Measurements from ENCODE around the gene RNF208.

Gene RNF208

DNA sequence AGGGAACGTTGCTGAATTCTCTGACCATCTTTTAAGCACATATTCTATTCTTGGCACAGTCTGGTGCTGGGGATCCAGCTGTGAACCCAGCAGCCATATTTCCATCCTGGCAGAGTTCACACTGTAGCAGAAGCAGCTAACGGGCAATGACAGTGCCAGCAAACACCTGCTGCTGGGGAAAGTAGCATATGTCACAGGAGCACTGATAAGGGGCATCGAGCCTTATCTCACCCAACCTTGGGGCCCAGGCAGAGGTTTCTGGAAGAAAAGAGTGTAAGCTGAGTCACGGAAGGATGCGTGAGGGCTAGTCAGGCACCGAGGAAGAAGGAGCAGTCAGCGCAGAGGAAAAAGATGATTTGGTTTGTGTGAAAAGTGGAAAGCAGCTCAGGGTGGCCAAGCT is 15.4 kb downstream of the RNF208 start:
- no peak for DNase-seq

DNA sequence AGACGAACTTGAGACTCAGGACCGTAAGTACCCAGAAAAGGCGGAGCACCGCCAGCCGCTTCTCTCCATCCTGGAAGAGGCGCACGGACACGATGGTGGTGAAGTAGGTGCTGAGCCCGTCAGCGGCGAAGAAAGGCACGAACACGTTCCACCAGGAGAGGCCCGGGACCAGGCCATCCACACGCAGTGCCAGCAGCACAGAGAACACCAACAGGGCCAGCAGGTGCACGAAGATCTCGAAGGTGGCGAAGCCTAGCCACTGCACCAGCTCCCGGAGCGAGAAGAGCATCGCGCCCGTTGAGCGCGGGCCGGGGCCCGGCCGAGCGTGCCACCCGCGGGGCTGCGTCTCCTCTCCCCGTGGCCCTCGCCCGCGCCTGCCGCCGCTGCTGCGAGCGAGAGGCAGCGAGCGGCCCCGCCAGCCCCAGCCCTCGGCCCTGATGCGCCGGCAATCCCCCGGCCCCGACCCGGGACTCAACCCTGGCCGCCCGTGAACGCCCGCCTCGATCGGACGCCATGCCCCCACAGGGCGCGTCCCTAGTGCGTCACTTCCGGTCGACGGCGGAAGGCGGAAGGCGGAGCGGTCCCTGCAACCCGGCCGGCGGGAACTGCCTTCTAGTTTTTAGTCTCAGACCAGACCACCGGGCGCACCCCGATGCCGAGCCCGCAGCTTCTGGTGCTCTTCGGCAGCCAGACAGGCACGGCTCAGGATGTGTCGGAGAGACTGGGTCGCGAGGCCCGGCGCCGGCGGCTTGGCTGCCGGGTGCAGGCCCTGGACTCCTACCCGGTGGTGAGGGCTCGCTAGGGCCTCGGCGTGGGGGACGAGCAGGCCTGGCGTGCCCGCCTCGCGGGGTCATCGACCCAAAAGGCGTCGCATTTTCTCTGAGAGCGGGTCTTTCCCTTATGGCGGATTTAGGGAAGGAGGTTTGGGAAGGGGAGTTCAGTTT is 16.6 kb downstream of the RNF208 start, which contains the start of the genes NDOR1 and TMEM203:
NDOR1 (plus strand) TSS at position 575 of the 944 bp plus-strand sequence; CDS start at position 653, 78 bp downstream.
TMEM203 (minus strand) TSS at position 523 of the 944 bp plus-strand sequence; CDS start at position 289, 234 bp downstream.
- DNase-seq = peak; percentile 87

- no peak for DNase-seq
Measured at GRCh38 chr9:137204731-137205125, 17.3 kb downstream of the RNF208 start.

GRCh38 chr9:137202966-137203365 is 19.1 kb downstream of the RNF208 start:
- no peak for DNase-seq

- DNase-seq = no peak
Measured at GRCh38 chr9:137201205-137201868, 20.7 kb downstream of the RNF208 start.

GRCh38 chr9:137200311-137201204 is 21.5 kb downstream of the RNF208 start, which contains the start of gene TPRN:
TPRN (minus strand) TSS chr9:137200741; CDS start chr9:137200711, 30 bp downstream.
- peak; percentile 98 for DNase-seq

DNA sequence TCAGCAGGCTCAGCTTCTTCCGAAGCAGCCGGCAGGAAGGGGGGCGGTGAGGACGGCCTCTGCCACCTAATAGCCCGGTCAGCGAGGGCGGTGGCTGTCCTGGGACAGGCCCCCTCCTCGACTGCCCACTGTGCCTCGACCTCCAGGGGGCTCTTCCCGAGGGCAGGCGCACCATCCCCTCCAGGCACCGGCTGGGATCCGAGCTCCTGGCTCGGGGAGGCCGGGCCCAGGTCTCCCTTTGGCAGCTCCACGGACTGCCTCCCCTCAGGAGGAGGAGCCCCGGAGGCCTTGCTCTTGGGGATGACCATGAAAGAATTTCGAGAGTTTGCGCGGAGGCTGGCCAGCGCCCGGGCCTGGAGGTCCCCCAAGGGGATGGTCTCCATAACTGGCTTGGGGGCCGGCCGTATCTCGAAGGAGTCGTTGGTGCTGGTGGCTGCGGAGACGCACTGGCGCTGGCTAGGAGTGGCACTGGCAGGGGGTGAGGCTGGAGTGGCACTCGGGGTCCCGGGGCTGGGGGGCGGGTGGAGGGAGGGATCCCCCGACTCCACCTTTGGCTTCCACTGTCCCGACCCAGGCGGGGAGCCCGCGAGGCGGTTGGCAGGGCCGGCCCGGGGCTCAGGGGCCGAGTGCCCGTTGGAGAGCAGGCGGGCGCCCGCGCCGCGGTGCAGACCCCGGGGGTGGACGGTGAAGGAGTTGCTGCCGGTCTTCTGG is 22.5 kb downstream of the RNF208 start:
- DNase-seq = no peak

GRCh38 chr9:137198902-137199283 is 23.1 kb downstream of the RNF208 start:
- DNase-seq = no peak

DNA sequence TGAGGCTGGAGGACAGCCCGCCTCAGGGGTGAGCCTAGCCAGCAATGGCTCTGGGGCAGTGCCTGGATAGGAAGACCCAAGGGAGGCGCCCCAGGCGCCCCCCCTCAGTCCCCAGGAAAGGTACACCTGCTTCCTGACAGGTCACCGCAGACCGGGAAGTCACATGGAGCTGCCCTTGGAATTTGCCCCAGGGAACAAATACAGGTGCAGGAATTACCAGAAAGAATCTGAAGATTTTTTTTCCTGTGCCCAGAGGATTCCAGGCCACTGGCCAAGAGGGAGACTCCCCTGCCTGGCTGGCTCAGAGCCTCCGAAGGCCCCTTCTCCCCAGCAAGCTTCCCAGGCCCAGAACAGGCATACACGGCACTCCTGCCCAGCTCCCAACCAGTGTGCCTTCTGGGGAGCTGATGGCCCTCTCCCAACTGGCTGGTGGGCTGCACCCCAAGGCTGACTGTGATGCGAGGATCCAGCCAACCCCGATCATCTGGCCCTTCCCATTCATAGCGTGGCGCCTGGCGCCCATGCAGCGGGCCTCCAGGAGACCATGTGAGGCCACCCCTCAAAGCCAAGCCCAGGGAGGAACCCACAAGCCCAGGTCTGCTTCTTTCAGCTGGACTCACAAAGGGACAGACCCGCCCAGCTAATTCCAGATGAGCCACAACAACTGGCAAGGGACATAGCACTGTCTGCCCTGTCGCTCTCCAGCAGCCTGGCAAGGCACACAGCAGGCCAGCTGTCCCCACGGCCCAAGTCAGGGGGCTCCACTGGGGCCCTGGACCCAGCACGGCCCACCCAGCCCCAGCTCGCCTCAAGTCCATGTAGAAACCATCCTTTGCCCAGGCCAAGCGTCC is 23.8 kb downstream of the RNF208 start:
- no peak for DNase-seq

DNA sequence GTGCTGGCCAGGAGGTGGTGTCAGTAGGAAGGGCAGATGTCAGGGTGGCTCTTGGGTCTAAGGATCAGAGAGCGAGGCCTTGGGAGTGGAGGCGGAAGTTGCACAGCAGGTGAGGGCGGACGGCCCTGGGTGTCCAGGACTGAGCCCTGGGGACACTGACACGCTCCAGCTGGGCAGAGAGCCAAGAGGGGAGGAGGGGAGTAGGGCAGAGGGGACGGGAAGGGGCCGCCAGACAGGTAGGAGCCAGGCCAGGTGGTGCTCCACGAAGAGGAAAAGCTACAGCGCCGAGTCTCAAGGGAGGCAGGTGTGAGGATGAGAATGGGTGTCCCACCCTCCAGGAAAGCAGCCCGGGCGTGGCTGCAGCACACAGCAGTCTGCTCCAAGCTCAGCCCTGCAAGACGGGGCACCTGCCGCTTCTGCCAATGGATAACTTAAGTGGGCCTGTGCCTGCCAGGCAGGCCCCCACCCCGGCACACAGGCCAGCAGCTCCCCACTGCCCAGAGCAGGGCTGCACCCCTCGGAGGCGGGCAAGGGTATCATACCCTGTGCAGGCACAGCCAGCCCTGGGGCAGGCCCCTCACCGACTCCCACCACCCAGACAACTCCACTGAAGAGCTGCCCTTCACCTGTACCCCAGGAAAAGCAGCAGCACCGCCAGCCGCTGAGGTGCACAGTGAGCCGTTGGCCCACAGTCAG is 26.4 kb downstream of the RNF208 start:
- DNase-seq = no peak

DNA sequence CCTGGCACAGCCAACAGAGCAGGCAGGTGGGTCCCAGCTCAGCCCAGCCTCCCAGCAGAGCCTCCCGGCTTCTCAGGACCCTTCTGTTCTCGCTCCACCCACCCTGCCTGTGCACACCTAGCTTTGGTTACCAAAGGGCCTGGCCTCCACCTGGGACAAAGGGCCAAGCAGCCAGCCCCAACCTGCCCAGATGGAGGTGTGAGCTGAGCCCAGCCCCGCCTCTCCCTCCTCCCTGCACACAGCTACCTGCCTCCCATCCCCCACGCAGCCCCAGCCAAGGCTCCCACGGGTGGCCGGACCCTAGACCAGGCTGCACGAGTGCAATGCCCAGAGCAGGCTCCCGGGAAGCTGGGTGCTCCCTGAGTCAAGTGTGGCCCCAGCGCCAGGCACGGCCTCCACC is 27.1 kb downstream of the RNF208 start:
- DNase-seq = no peak

DNA sequence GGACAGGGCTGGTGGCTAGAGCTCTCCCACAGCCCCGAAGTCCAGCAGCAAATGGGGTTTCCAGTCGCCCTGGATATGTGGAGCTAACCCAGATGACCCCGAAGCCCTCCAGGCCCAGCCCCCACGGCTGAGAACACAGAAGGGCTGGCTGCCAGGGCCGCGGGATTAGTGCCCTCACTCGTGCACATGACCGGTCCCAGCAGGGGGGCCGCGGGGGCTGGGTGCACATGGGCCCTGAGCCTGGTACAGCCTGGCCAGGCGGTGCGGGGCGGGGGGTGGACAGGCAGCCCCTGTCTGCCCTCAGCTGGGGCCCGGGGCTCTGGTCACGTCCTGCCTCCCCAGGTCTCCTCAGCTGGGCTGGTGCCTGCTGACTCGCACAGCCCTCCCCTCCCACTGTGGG is 27.7 kb downstream of the RNF208 start:
- no peak for DNase-seq

DNA sequence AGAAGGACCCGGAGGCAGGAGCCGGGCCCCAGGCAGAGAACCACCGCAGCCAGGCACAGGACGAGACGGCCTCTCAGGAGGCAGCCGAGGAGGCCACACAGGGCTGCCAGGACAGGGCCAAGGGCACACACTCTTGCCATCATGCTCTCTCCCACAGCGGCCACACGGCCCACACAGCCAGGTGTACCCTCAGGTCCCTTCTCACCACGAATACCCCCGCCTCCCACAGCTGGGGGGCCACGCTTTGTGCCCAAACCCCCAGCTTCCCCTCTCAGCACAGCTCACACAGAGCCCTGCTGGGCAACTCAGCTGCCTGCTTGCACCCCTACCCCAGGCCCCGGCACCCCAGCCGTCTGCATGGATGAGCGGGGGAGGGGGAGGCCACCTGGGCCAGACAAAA is 28.3 kb downstream of the RNF208 start:
- DNase-seq = no peak

DNA sequence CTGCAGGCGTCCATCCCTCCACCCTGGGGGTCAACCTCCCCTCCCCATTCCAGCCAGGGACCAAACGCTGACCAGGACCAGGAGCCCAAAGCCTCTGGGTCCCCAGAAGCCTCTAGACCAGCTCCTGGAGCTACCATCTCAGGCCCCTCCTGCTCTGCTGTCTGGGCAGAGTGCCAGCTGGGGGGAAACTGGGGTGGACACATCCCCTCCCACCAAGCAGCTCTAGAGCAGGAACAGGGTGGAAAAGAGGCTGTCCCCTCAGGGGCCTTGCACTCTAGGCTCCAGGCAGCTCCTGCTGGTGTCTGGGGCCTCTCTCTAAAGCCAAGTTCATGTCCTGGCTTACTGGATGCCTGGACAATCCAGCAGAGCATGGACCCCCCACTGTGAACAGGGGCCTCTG is 29.2 kb downstream of the RNF208 start:
- DNase-seq = no peak

- no peak for DNase-seq
Measured at GRCh38 chr9:137192448-137192780, 29.6 kb downstream of the RNF208 start.

GRCh38 chr9:137191691-137192447 is 30.2 kb downstream of the RNF208 start:
- no peak for DNase-seq

GRCh38 chr9:137191245-137191644 is 30.8 kb downstream of the RNF208 start:
- DNase-seq = no peak

DNA sequence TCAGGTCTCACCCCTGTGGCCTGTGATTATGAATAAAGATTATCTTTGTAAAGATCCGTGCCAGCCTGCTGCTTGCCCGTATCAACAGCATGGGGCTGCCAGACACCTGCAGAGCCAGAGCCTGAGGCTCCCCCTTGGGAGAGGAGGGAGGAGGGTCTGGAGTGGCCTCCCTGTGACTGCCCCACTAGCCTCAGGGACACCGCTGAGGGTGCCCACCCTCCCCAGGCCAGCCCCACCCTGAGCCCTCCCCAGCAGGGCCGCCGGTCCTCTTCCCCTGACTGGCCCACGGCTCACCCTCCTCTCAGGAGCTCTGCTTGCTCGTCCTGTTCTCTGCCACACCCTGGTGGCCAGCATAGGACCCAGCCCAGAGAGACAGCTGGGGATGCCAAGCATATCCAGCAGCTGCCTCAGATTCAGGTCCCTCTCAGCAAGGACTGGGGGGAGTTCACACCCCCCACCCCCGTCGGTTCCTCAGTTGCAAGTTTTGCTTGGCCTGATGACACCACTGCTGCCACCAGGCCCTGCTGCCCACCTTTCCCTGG is 31.7 kb downstream of the RNF208 start:
- no peak for DNase-seq

Measured in CD4-positive, alpha-beta T cell treated with Interferon gamma for 1 hour (primary cell).